Ishikawa (cell line): ENCODE data around the gene MYH6.

Experiments
- CEBPB ChIP-seq: IDR thresholded peaks from 2 replicates; pipeline ENCODE4 v1.6.1; 2012
- CREB1 ChIP-seq: IDR thresholded peaks from 2 replicates; pipeline ENCODE4 v1.6.1; 2012; ENCODE audit warnings: low read depth
- EGR1 ChIP-seq: IDR thresholded peaks from 2 replicates; pipeline ENCODE4 v1.6.1; 2012
- EP300 ChIP-seq: IDR thresholded peaks from 2 replicates; pipeline ENCODE4 v1.6.1; 2012; ENCODE audit warnings: borderline replicate concordance
- FOXM1 ChIP-seq: IDR thresholded peaks from 2 replicates; pipeline ENCODE4 v1.6.1; 2012; ENCODE audit warnings: low read depth, borderline replicate concordance
- MAX ChIP-seq: IDR thresholded peaks from 2 replicates; pipeline ENCODE4 v1.6.1; 2012
- NFIC ChIP-seq: IDR thresholded peaks from 2 replicates; pipeline ENCODE4 v1.6.1; 2012
- RAD21 ChIP-seq: IDR thresholded peaks from 2 replicates; pipeline ENCODE4 v1.6.1; 2012; ENCODE audit warnings: low read depth
- REST ChIP-seq: IDR thresholded peaks from 2 replicates; pipeline ENCODE4 v1.6.1; 2012; ENCODE audit warnings: low read depth, mild to moderate bottlenecking
- TAF1 ChIP-seq: IDR thresholded peaks from 2 replicates; pipeline ENCODE4 v1.6.1; 2012; ENCODE audit warnings: low read depth, mild to moderate bottlenecking
- TCF12 ChIP-seq: IDR thresholded peaks from 2 replicates; pipeline ENCODE4 v1.6.1; 2012; ENCODE audit warnings: low read depth
- TEAD4 ChIP-seq: IDR thresholded peaks from 2 replicates; pipeline ENCODE4 v1.6.1; 2012
- USF1 ChIP-seq: IDR thresholded peaks from 2 replicates; pipeline ENCODE4 v1.6.1; 2012
- YY1 ChIP-seq: IDR thresholded peaks from 2 replicates; pipeline ENCODE4 v1.6.1; 2012; ENCODE audit warnings: low read depth
- ZBTB7A ChIP-seq: IDR thresholded peaks from 2 replicates; pipeline ENCODE4 v1.6.1; 2012; ENCODE audit warnings: low read depth

MYH6 gene

GRCh38 chr14:23434488-23435222, 26.6 kb upstream of the MYH6 start:
- no peak for TF ChIP-seq TCF12

- TF ChIP-seq NFIC (no peak), TAF1 (no peak), CREB1 (no peak), FOXM1 (no peak), EGR1 (no peak), USF1 (no peak), TCF12 (no peak), CEBPB (no peak), MAX (no peak), RAD21 (no peak), EP300 (no peak), YY1 (no peak), ZBTB7A (no peak), REST (no peak), TEAD4 (no peak)
Measured at GRCh38 chr14:23433457-23433856, 25.4 kb upstream of the MYH6 start.

GRCh38 chr14:23432946-23433345, 24.9 kb upstream of the MYH6 start:
- TF ChIP-seq EGR1, result no peak

GRCh38 chr14:23432102-23432925, 24.2 kb upstream of the MYH6 start:
- no peak for TF ChIP-seq TCF12
- no peak for TF ChIP-seq USF1
- no peak for TF ChIP-seq YY1
- no peak for TF ChIP-seq ZBTB7A
- no peak for TF ChIP-seq EGR1
- no peak for TF ChIP-seq REST
- no peak for TF ChIP-seq MAX
- no peak for TF ChIP-seq TEAD4
- no peak for TF ChIP-seq TAF1

GRCh38 chr14:23431486-23431885, 23.4 kb upstream of the MYH6 start:
- TF ChIP-seq EGR1 (no peak), NFIC (no peak), USF1 (no peak), ZBTB7A (no peak), CEBPB (no peak), TAF1 (no peak), EP300 (no peak), FOXM1 (no peak)

- TF ChIP-seq TCF12, result no peak
Measured at GRCh38 chr14:23430723-23431085, 22.6 kb upstream of the MYH6 start.
